ENCODE results near the gene TRPV5. TPM values are rescaled to one million over a fixed set of nuclear protein-coding genes. Genes with fewer than 3 reads are reported as not detected.
A peak's percentile ranks its signal among the peaks of the same experiment; 100 is the strongest.

The TRPV5 gene
- total RNA-seq, 2 donors from 2014 or later: not detected

DNA sequence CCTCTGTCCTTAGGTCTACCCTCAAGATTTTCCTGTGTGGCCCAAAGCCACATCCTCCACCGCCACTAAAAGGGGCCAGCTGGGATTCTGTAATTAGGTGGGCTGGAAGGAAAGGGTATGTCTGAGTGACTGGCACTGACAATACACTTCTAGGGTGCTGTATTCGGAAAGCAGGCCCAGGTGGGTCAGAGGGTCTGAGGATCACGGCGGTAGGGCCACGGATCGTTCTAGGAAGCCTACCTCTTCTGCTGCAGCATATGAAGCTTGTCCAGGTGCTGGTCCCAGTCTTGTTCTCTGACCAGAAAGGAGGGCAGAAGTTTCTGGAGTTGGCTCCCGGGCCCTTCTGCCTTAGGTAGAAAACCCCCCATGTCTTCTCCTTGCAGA is 462 bp downstream of the TRPV5 start:
- Mint-ChIP-seq H3K4me3 (no peak overlapping the region), H3K4me1 (peaks cover 8% of the 10 kb centered on the region), H3K27me3 (peaks cover 33% of the 10 kb centered on the region), H3K36me3 (ENCODE audit: low read depth) (peaks cover 7% of the 10 kb centered on the region), H3K27ac (no peak overlapping the region)
- ATAC-seq: no peak
- no peaks in the 10 kb centered on the region for H3K9me3 ChIP-seq (ENCODE audit: control insufficient read depth, low read length, poor library complexity, severe bottlenecking)
- DNase-seq: no peak

DNA sequence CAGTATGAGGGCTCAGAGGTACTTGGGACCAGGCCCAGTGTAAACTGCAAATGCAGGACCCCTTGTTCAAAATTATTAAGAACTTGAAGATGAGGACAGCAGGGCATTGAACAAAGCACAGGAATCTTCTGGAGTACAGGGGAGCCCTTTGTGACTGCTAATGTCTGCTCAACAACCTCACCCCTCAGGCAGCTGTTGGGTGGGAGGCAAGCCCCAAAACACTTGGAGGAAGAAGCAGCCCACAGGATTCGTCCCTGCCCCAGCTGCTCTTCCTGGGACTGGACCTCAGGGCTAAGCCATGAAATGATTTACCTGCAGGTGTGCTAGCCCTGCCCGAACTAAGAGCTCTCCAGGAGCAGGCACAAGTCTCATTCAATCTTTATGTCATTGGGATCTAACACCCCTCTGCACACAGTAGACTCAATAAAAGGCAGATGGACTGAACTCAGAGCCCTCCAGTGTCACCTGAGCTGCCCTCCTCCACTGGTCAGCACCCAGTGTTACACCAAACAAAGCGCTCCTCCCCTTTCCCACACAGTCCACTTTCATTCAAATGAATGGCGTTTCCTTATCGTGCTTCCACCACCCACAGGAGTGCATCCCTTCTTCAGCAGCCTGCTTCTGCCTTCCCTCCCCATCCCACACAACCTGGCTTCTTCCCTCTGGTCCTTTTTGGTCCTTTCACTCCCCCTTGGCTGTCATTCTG is 1.0 kb downstream of the TRPV5 start:
- Mint-ChIP-seq H3K4me3 (no peak overlapping the region), H3K36me3 (ENCODE audit: low read depth) (peaks cover 7% of the 10 kb centered on the region), H3K4me1 (peaks cover 9% of the 10 kb centered on the region), H3K27me3 (peaks cover 33% of the 10 kb centered on the region), H3K27ac (no peak overlapping the region)
- ATAC-seq: no peak
- no peak for DNase-seq
- no peaks in the 10 kb centered on the region for H3K9me3 ChIP-seq (ENCODE audit: control insufficient read depth, low read length, poor library complexity, severe bottlenecking)

DNA sequence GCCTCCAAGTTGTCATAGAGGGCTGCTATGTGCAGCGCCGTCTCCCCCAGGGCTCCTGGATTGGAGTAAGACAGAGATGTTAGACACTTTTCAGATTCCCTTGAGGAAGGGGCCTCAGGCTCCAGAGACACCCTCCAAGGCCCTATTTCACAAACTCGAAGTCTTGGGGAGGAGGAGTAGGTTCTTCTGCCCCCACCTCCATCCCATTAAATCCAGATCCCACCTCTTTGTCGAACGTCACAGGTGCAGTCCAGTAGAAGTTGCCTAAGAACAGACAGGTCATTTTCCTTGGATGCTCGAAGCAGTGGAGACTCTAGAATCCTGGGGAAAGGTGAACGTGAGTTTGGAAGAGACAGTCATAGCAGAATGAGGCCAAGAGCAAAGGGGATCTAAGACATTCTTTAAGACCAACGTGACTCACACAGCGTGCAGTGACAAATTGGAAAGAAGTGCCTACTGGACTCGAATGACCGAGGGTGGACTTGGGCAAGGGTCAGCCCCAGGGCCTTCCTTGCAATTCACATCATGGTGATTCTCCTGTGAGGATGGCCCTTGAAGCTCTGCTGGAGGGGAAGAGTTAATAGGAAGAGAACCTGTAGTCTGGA is 3.3 kb downstream of the TRPV5 start:
- no peak for ATAC-seq

DNA sequence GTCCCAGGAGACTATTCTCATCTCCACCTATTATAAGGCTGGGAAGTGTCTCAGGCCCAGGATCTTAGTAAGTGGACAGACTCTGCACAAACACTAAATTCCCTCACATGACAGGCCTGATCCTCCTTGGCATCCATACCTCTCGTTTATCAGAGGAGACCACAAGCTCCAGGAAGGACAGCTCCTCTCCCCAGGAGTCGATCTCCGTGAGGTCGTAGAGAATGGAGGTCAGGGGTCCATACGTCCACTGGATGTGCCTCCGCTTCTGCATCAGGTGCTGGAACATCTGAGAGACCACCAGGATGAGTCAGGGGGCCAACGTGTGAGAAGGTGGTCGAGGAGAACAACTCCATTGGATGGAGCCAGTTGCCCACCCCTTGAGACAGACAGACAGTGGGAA is 5.6 kb downstream of the TRPV5 start:
- ATAC-seq (no peak), DNase-seq (no peak)
- Mint-ChIP-seq H3K36me3 (ENCODE audit: low read depth) (peaks cover 3% of the 10 kb centered on the region), H3K4me1 (peaks cover 8% of the 10 kb centered on the region), H3K4me3 (no peak overlapping the region), H3K27ac (no peak overlapping the region), H3K27me3 (peaks cover 24% of the 10 kb centered on the region)
- H3K9me3 ChIP-seq (ENCODE audit: control insufficient read depth, low read length, poor library complexity, severe bottlenecking): no peaks in the 10 kb centered on the region

More for the DNA sequence above, 3.3 kb downstream of the TRPV5 start:
- Mint-ChIP-seq H3K4me1 (peaks cover 12% of the 10 kb centered on the region), H3K27me3 (peaks cover 29% of the 10 kb centered on the region), H3K27ac (no peak overlapping the region), H3K36me3 (ENCODE audit: low read depth) (peaks cover 4% of the 10 kb centered on the region), H3K4me3 (no peak overlapping the region)
- no peaks in the 10 kb centered on the region for H3K9me3 ChIP-seq (ENCODE audit: control insufficient read depth, low read length, poor library complexity, severe bottlenecking)
- DNase-seq: no peak

DNA sequence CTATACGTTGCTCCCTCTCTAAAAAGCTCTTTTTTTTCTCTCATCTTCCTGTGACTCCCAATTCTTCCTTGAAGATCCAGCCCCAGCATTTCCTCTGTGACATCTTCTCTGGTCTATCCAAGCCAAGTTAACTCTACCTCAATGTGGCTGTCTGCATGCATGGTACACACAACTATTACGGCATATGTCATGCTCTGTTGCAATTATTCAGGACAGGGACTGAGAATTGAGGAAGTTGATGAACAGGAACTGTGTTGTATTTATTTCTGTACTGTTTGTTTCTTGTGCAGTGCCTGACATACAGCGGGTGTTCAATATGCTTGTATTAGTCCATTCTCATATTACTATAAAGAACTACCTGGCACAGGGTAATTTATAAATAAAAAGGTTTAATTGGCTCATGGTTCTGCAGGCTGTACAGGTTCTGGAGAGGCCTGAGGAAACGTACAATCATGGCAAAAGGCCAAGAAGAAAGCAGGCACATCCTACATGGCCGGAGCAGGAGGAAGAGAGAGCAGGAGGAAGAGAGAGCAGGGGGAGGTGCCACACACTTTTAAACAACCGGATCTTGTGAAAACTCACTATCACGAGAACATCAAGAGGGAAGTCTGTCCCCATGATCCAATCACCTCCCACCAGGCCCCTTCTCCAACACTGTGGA is 6.3 kb downstream of the TRPV5 start:
- peaks cover 7% of the 10 kb centered on the region for H3K4me1 Mint-ChIP-seq
- no peaks in the 10 kb centered on the region for H3K9me3 ChIP-seq (ENCODE audit: control insufficient read depth, low read length, poor library complexity, severe bottlenecking)
- H3K36me3 Mint-ChIP-seq (ENCODE audit: low read depth): peaks cover 3% of the 10 kb centered on the region
- DNase-seq (no peak), ATAC-seq (peak; percentile 45)
- no peak overlapping the region for H3K4me3 Mint-ChIP-seq
- H3K27ac Mint-ChIP-seq: no peak overlapping the region
- H3K27me3 Mint-ChIP-seq: peaks cover 23% of the 10 kb centered on the region

DNA sequence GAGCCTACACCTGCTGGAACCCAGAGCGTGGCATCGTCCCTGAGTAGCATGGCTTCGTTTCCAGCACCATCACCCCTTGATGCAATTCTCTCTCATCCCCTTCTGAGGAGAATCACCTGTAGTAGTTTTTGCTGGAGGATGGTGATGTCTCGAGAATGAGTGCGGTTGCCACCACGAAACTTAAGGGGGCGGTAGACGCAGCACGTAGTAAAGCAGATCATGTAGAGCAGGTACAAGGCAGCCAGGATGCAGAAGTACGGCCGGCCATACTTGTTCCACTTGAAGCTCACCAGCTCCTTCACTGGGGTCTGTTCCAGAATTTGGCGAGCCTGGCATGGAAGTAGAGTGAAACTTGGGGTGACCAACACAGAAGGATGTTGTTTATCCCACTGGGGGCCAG is 8.1 kb downstream of the TRPV5 start:
- DNase-seq (no peak), ATAC-seq (no peak)
- H3K9me3 ChIP-seq (ENCODE audit: control insufficient read depth, low read length, poor library complexity, severe bottlenecking): no peaks in the 10 kb centered on the region
- Mint-ChIP-seq H3K4me3 (no peak overlapping the region), H3K36me3 (ENCODE audit: low read depth) (peaks cover under 1% of the 10 kb centered on the region), H3K27ac (no peak overlapping the region), H3K4me1 (peaks cover 7% of the 10 kb centered on the region), H3K27me3 (peaks cover 27% of the 10 kb centered on the region)

DNA sequence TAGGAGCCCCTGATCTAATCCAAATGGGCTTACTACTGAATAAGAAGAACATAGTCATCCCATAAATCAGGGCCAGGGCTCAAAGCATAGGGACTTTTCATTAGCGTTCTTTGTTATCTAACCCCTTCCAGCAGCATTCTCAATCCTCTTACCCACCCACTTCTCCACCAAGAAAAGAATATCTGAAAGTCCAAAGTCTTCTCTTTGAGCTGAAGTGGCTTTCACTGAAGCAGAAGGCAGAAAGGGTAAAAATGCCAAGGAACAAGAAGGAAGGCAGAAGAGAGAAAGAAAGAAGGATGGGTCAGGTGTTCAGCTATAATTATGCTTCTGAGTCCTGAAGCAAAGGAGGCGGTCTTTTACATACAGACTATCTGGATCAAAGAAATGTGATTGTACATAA is 10.2 kb downstream of the TRPV5 start:
- no peak overlapping the region for H3K27ac Mint-ChIP-seq
- peaks cover 7% of the 10 kb centered on the region for H3K4me1 Mint-ChIP-seq
- no peak for ATAC-seq
- DNase-seq: no peak
- no peaks in the 10 kb centered on the region for H3K36me3 Mint-ChIP-seq (ENCODE audit: low read depth)
- no peaks in the 10 kb centered on the region for H3K9me3 ChIP-seq (ENCODE audit: control insufficient read depth, low read length, poor library complexity, severe bottlenecking)
- no peak overlapping the region for H3K4me3 Mint-ChIP-seq
- peaks cover 32% of the 10 kb centered on the region for H3K27me3 Mint-ChIP-seq

DNA sequence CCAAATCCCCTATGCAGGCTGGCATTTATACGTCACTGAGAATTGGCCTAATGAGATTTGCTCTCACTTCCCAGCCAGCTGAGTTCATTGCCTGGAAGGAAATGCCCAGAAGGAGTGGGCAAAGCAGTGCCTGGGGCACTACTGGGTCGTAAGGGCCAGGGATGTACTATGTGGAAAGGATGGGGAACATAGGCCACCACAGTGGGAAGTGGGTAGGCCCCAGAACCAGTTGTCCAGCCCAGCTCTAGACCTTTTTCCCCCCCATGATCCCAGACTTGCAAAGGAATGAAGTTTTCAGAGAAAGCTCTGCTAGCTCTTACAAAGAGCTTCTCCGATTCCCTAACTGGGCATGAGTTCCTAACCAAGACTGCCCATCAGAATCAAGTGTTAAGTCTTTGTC is 13.9 kb downstream of the TRPV5 start:
- Mint-ChIP-seq H3K36me3 (ENCODE audit: low read depth) (peaks cover 2% of the 10 kb centered on the region), H3K27me3 (peaks cover 47% of the 10 kb centered on the region), H3K4me1 (no peaks in the 10 kb centered on the region), H3K4me3 (no peak overlapping the region), H3K27ac (no peak overlapping the region)
- no peaks in the 10 kb centered on the region for H3K9me3 ChIP-seq (ENCODE audit: control insufficient read depth, low read length, poor library complexity, severe bottlenecking)
- ATAC-seq (no peak), DNase-seq (no peak)

DNA sequence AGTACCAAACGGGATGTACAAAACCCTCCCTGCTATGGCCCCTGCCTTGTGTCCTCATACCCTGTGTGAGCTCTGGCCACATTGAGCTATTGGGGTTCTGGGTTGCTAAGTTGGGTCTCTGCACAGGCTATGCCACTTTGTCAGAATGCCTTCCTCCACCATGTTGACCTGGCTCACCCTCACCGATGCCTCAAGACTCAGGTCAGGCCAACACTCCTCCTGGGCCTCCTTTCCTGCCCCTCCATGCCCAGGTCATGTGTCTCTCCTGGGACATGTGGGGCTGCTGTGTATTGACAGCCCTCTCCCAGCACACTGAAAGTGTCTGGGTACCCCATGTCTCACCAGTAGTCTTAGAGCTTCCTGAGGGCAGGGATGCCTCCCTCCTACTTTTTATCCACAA is 14.6 kb downstream of the TRPV5 start:
- Mint-ChIP-seq H3K4me1 (no peaks in the 10 kb centered on the region), H3K36me3 (ENCODE audit: low read depth) (peaks cover 2% of the 10 kb centered on the region), H3K27ac (no peak overlapping the region), H3K4me3 (no peak overlapping the region), H3K27me3 (peaks cover 54% of the 10 kb centered on the region)
- no peak for DNase-seq
- H3K9me3 ChIP-seq (ENCODE audit: control insufficient read depth, low read length, poor library complexity, severe bottlenecking): no peaks in the 10 kb centered on the region
- no peak for ATAC-seq

DNA sequence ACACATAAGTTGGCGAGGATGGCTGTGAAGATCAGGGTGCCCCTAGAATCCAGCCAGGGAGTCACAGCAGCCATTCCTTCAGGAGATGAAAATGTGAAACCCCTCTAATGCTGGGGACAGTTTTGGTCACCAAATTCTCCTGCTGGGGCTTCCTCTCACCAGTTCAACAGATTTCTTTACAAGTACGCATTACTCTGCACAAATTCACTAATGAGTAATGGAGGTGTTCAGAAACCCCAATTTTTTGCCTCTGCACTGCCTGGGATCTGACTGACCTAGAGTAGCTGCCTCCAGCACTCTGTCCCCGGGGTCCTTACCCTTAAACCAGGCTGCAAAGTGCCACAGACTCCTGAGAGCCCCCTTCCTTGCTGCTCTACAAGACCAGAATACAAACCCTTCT is 16.1 kb downstream of the TRPV5 start:
- peaks cover 60% of the 10 kb centered on the region for H3K27me3 Mint-ChIP-seq
- no peaks in the 10 kb centered on the region for H3K9me3 ChIP-seq (ENCODE audit: control insufficient read depth, low read length, poor library complexity, severe bottlenecking)
- DNase-seq (no peak), ATAC-seq (no peak)
- peak overlapping the region; percentile 70 for H3K27ac Mint-ChIP-seq
- no peaks in the 10 kb centered on the region for H3K4me1 Mint-ChIP-seq
- H3K4me3 Mint-ChIP-seq: no peak overlapping the region
- H3K36me3 Mint-ChIP-seq (ENCODE audit: low read depth): peaks cover 2% of the 10 kb centered on the region

DNA sequence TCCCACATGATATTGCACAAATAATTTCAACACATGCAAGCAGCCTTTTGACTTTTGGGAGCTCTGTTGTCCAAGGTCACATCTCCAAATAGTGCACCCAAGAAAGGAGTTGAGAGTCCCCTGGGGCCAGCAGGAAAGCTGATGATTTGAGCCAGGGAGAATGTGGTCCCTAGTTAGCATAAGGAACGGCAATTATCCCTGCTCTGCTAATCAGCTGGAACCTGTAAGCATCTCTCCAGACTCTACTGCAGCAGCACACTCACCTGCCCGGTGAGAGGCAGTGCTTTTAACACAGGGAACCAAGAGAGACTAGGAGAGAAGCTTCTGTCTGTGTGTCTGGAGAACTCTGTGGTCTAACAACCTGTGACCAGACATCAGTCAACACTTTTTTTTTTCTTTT is 17.0 kb downstream of the TRPV5 start:
- ATAC-seq (no peak), DNase-seq (no peak)
- Mint-ChIP-seq H3K4me3 (no peak overlapping the region), H3K27me3 (peaks cover 64% of the 10 kb centered on the region), H3K4me1 (peaks cover 2% of the 10 kb centered on the region), H3K27ac (peak overlapping the region; percentile 70), H3K36me3 (ENCODE audit: low read depth) (peaks cover 2% of the 10 kb centered on the region)
- H3K9me3 ChIP-seq (ENCODE audit: control insufficient read depth, low read length, poor library complexity, severe bottlenecking): no peaks in the 10 kb centered on the region

DNA sequence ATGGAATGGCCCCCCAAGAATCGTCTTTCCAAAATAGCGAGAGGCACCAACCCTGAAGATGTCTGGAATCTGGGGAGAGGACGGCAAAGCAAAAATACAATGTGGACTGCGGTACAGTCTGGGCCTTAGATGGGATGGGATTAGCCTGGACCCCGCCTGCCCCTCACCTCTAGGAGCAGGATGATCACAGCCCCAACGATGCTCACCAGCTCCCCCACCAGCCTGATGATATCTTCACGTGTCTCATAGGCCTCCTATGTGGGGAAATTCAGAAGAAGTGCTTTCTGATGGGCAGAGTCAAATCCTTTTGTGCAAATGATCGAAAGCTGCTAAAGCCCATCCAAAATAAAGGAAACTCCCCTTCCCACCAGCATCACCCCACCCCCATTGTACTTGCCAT is 18.2 kb downstream of the TRPV5 start:
- H3K4me3 Mint-ChIP-seq: no peak overlapping the region
- H3K36me3 Mint-ChIP-seq (ENCODE audit: low read depth): peaks cover 5% of the 10 kb centered on the region
- H3K4me1 Mint-ChIP-seq: peaks cover 2% of the 10 kb centered on the region
- H3K27ac Mint-ChIP-seq: no peak overlapping the region
- DNase-seq: no peak
- H3K27me3 Mint-ChIP-seq: peaks cover 74% of the 10 kb centered on the region
- no peak for ATAC-seq
- no peaks in the 10 kb centered on the region for H3K9me3 ChIP-seq (ENCODE audit: control insufficient read depth, low read length, poor library complexity, severe bottlenecking)

DNA sequence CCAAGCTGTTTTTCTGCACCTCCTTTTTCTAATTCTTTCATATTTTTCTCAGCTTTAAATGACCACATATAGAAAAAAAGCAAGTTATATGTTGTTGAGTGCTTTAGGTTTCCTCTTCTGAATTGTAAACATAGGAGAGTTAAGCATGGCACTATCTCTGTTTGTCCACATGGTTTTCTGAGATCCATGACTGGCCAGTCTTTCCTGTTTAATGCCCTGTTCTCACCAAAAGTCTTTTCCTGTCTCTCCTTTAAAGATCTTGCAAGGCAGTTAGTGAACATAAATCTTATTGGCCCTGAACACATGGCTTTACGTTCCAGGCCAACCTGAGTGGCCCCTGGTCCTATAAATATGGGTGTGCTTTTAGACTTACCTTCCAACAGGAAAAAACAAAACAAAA is 19.4 kb downstream of the TRPV5 start:
- Mint-ChIP-seq H3K36me3 (ENCODE audit: low read depth) (peaks cover 5% of the 10 kb centered on the region), H3K4me3 (no peak overlapping the region), H3K27ac (no peak overlapping the region), H3K4me1 (peaks cover 3% of the 10 kb centered on the region), H3K27me3 (peaks cover 84% of the 10 kb centered on the region)
- DNase-seq: no peak
- ATAC-seq: no peak
- no peaks in the 10 kb centered on the region for H3K9me3 ChIP-seq (ENCODE audit: control insufficient read depth, low read length, poor library complexity, severe bottlenecking)

DNA sequence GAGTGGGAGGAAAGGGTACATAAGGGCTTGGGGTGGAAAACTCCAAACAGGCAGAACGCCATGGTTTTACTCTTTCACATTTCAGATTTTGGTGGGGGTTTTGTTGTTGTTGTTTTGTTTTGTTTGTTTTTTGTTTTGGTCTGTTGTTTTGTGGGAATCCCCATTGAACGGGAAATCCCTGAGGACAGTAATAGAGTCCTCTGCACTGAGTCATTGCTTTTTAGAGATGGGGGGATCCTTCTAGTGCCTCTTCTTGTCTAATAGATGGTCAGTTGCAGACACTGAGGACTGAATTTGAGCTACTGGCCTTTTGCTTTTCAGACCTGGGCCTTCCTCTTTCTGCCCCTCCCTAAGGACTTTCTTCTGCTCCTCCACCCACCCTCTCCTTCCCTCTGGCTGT is 20.0 kb downstream of the TRPV5 start:
- H3K9me3 ChIP-seq (ENCODE audit: control insufficient read depth, low read length, poor library complexity, severe bottlenecking): no peaks in the 10 kb centered on the region
- no peak overlapping the region for H3K27ac Mint-ChIP-seq
- no peak for ATAC-seq
- H3K36me3 Mint-ChIP-seq (ENCODE audit: low read depth): peaks cover 7% of the 10 kb centered on the region
- DNase-seq: no peak
- peaks cover 84% of the 10 kb centered on the region for H3K27me3 Mint-ChIP-seq
- H3K4me1 Mint-ChIP-seq: peaks cover 7% of the 10 kb centered on the region
- H3K4me3 Mint-ChIP-seq: no peak overlapping the region
